ENCODE data around the gene NLE1. TPM values are rescaled to one million over a fixed set of nuclear protein-coding genes. Genes with fewer than 3 reads are reported as not detected.

NLE1 gene
- polyA plus RNA-seq, 1 of the 3 experiments (the other 2 are of a cell fraction): 22.1 TPM

- TF ChIP-seq PBX3 (IDR thresholded peaks at IDR 0.05) (no peak), RXRA (IDR thresholded peaks at IDR 0.05; ENCODE audit: borderline replicate concordance, low read depth) (no peak), MXI1 (IDR thresholded peaks at IDR 0.05; ENCODE audit: low read depth, low read length) (peak; percentile 14; the same call in 1 of the 2 replicates), ZBTB33 (IDR thresholded peaks at IDR 0.05; ENCODE audit: borderline replicate concordance, low read depth) (no peak), EZH2phosphoT487 (IDR thresholded peaks at IDR 0.05; ENCODE audit: borderline replicate concordance, low read depth) (no peak), SMC3 (IDR thresholded peaks at IDR 0.05; ENCODE audit: low read depth, low read length) (no peak), RFX5 (IDR thresholded peaks at IDR 0.05; ENCODE audit: low read length) (no peak), MAX (IDR thresholded peaks at IDR 0.05; ENCODE audit: low read depth) (0 out of 2 replicates have a peak, but pooled peaks have one; percentile 7), YY1 (IDR thresholded peaks at IDR 0.05; ENCODE audit: low read depth) (peak; percentile 42; the same call in 1 of the 2 replicates), NRF1 (IDR thresholded peaks at IDR 0.05; ENCODE audit: low read depth, low read length) (no peak), RCOR1 (IDR thresholded peaks at IDR 0.05; ENCODE audit: low read length) (0 out of 2 replicates have a peak, but pooled peaks have one; percentile 14), FOXJ3 (CRISPR knock-in tag; IDR thresholded peaks at IDR 0.05) (no peak), NFIC (IDR thresholded peaks at IDR 0.05; ENCODE audit: borderline replicate concordance) (no peak), TAF1 (IDR thresholded peaks at IDR 0.05; ENCODE audit: borderline replicate concordance, low read depth, low read length) (no peak)
Observed at GRCh38 chr17:35088356-35088880, 53.7 kb downstream of the NLE1 start (continued).

GRCh38 chr17:35087731-35088355, 54.3 kb downstream of the NLE1 start:
- no peaks in the 10 kb centered on the region for H3K27me3 ChIP-seq (ENCODE audit: insufficient read depth)
- H3K36me3 ChIP-seq (replicated peaks in 1 of 2; ENCODE audit: control insufficient read depth in 1 of 2, insufficient read depth in 2 of 2, low read length in 1 of 2): no peaks in the 10 kb centered on the region
- peaks cover 53% of the 10 kb centered on the region for H3K79me2 ChIP-seq (ENCODE audit: insufficient read depth)
- no peaks in the 10 kb centered on the region for H4K20me1 ChIP-seq (ENCODE audit: insufficient read depth)
- POLR2A ChIA-PET: no interaction called here
- WGBS (ENCODE audit: low lambda C conversion rate): 42% methylated on average over 9 of the region's 9 CpGs
- H3K9ac ChIP-seq: peak overlapping the region; percentile 86
- no peaks in the 10 kb centered on the region for H3K9me3 ChIP-seq
- TF ChIP-seq TAF1 (IDR thresholded peaks at IDR 0.05; ENCODE audit: borderline replicate concordance, low read depth, low read length) (no peak), TCF12 (IDR thresholded peaks at IDR 0.05) (no peak), USF1 (IDR thresholded peaks at IDR 0.05; ENCODE audit: borderline replicate concordance, low read depth) (no peak)
- no peaks in the 10 kb centered on the region for H3K9me2 ChIP-seq
- no peak for DNase-seq
- H3K4me3 ChIP-seq (ENCODE audit: low read depth in 2 of 2, low read length in 1 of 2): peak overlapping the region; percentile 83 to 92
- H2AFZ ChIP-seq (ENCODE audit: low read depth): peak overlapping the region; percentile 75; the same call in 1 of the 2 replicates
- peaks cover 18% of the 10 kb centered on the region for H3F3A ChIP-seq (replicated peaks; ENCODE audit: insufficient read depth)
- peaks cover 17 to 28% of the 10 kb centered on the region in 2 experiments for H3K4me1 ChIP-seq (ENCODE audit: control insufficient read depth in 1 of 2, insufficient read depth in 2 of 2, low read depth in 1 of 2, low read length in 1 of 2)
- peak overlapping the region; percentile 95 for H3K4me2 ChIP-seq
- peak overlapping the region; percentile 71 to 81 for H3K27ac ChIP-seq (ENCODE audit: low read depth in 2 of 2, low read length in 1 of 2)
- CTCF ChIA-PET: interaction anchor here (0.6 to 1.9 kb wide), 6 partner anchors 14 to 643 kb away, joined by 3 to 4 read pairs (median 4); no protein-coding TSS in a partner anchor

Data from SK-N-SH (cell line).